HepG2 (cell line): ENCODE data around the gene IL10RA.
"Not testable (repeated sequence)": the region's sequence is repeated elsewhere in the genome, so short reads cannot be mapped to it uniquely, and the experiment has no call there.

Experiments used
- CHD2 ChIP-seq: IDR thresholded peaks from 2 replicates; pipeline ENCODE4 v1.6.1; 2011; ENCODE audit warnings: low read depth, low read length, improper control_type of control experiment
- CTCF ChIP-seq: sonication (generic); formaldehyde crosslinking; IDR thresholded peaks from 2 replicates; pipeline ENCODE4 v1.5.0; 2020; ENCODE audit warnings: mild to moderate bottlenecking, missing genetic modification reagents, moderate library complexity
- HBP1 ChIP-seq: IDR thresholded peaks from 2 replicates; pipeline ENCODE4 v1.6.1; 2016; ENCODE audit warnings: low read depth, control low read depth
- PBX3 ChIP-seq: sonication (generic); formaldehyde crosslinking; IDR thresholded peaks from 2 replicates; pipeline ENCODE4 v1.8.1; 2023; ENCODE audit warnings: missing genetic modification reagents, inconsistent platforms, borderline replicate concordance
- PHB2 ChIP-seq: fragments of 450-650 bp; IDR thresholded peaks from 2 replicates; pipeline ENCODE4 v1.6.1; 2018; ENCODE audit not compliant: partially characterized antibody

GRCh38 chr11:117978291-117978910 is 7.8 kb upstream of the IL10RA start:
- not testable (repeated sequence) for TF ChIP-seq PBX3 (CRISPR knock-in tag); PHB2; CTCF (CRISPR knock-in tag); CHD2; HBP1 (CRISPR knock-in tag)
